Stimulated activated CD4-positive, alpha-beta T cell treated with anti-CD3 and anti-CD28 coated beads, Interleukin-2, amount 100 ng/mL, for 24 hours (primary cell): ENCODE measurements around the gene ADARB1.

ENCODE experiments used
- DNase-seq, 2 donors: peaks; one replicate each; pipeline ENCODE4 v3.0.0-alpha.2; 2020

Gene ADARB1

DNA sequence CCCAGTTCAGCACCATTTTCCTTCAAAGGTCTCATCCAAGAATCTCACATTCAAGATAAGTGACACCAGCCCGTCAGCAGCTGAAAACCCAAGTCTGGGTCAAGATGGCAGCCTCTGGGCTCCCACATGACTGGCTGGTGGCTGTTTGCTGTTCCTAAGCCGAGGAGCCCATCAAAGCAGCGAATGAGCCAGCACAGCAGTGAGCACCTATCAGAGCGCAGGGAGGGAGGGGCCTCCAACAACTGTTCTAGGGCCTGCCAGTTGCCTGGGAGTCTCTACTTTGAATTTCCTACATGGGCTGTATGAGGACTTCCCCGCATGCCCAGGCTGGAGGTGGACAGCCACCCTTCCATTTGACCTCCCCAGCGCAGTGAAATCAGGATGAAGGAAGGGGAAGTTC is 102.7 kb downstream of the ADARB1 start:
- DNase-seq: no peak

GRCh38 chr21:45178070-45178608 is 103.8 kb downstream of the ADARB1 start:
- no peak for DNase-seq

DNA sequence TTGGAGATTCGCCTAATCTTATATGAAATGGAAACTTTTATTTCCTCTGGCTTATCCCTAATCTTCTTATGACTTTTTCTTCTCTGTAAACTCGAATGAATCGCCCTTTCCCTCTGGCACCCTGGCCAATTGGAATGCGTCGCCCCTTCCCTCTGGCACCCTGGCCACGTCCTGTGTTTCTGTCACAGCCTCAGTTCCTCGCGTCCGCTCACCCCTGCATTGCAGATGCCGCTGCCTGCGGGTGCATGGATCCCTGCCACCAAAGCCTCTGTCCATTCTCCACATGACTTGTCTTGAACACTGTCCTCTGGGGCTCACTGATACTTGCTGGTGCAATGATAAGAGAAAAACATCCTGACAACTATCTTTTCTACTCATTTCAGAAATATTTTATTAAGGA is 104.6 kb downstream of the ADARB1 start:
- DNase-seq: no peak

- no peak for DNase-seq
These were observed 105.3 kb downstream of the ADARB1 start for GRCh38 chr21:45179568-45180245.

GRCh38 chr21:45180246-45180599 is 105.8 kb downstream of the ADARB1 start:
- DNase-seq: no peak

DNA sequence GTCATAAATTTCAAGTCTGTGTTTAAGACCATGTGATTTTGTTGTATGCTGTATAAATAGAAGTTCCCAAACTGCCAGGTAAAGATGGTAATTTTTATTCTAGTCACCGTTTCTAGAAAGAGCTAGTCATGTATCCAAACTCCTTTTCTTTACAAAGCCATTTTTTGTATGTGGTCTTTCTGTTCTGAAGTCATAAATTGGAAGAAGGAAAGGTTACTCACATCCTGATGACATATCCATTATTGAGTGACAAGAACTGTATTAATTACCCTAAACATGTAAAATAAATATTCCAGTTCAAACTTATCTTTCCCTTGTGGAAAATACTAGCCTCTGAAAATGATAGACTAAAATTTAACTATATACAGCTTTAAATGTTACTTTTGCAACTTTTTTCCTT is 108.6 kb downstream of the ADARB1 start:
- DNase-seq: no peak

- no peak for DNase-seq
These were observed 109.5 kb downstream of the ADARB1 start for GRCh38 chr21:45183852-45184251.

DNA sequence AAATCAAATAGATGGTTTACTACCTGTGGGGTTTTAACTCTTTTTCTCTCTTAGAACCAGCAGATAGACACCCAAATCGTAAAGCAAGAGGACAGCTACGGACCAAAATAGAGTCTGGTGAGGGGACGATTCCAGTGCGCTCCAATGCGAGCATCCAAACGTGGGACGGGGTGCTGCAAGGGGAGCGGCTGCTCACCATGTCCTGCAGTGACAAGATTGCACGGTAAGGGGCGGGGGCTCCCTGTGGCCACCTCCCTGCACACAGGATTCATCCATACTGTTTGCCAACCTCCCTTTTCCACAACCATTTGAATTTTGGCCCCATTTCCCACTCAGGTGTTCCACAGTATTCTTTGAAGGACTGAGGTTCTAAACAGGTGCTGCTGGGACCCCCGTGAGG is 110.5 kb downstream of the ADARB1 start:
- DNase-seq: no peak

GRCh38 chr21:45186709-45187108 is 112.3 kb downstream of the ADARB1 start:
- DNase-seq: no peak

GRCh38 chr21:45187646-45188045 is 113.3 kb downstream of the ADARB1 start:
- no peak for DNase-seq

DNA sequence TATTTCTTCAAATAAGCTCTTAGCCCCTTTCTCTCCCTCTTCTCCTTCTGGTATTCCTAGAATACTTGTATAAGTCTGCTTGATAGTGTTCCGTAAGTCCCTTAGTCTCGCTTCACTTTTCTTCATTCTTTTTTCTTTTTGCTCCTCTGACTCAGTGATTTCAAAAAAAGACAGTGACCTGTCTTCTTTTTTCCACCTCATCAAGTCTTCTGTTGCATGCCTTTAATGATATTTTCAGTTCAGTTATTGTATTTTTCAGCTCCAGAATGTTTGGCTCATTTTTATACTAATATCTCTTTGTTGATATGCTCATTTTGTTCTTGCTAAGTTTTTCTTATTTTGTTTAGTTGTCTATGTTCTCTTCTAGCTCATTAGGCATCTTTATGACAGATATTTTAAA is 115.6 kb downstream of the ADARB1 start:
- DNase-seq: no peak

- DNase-seq: no peak
These were observed 118.0 kb downstream of the ADARB1 start for GRCh38 chr21:45192332-45192731.

DNA sequence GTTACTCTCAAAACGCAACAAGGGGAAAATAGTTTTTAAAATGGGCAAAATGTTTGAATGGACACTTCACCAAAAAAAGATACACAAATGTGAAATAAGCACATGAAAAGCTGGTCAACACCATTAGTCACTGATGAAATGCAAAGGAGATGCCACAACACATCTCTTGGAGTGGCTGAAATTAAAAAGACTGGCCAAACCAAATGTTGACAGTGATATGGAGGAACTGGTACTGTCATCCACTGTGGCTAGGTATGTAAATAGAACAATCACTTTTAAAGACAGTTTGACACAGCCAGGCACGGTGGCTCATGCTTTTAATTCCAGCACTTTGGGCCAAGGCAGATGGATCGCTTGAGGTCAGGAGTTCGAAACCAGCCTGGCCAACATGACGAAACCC is 122.2 kb downstream of the ADARB1 start:
- DNase-seq: no peak

- DNase-seq: no peak
These were observed 124.8 kb downstream of the ADARB1 start for GRCh38 chr21:45199201-45199600.

DNA sequence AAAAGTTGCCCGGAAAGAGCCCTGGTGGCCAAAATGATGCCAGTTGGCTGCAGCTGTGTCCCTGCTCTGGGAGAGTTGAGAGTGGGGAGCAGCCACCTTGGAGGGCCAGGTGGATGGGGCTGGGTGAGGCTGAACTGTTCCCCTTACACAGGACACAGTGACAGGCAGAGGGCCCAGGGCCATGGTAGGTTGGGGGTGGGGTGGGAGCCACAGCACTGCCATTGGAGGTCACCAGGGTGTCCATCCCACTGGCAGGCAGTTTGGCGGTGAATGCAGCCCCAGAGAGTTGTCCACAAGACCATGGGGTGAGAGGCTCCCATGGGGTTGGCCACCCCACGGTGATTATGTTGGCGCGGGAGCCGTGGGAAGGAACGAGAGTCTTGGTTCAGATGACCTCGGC is 125.7 kb downstream of the ADARB1 start:
- no peak for DNase-seq

GRCh38 chr21:45200581-45201296 is 126.4 kb downstream of the ADARB1 start:
- no peak for DNase-seq

DNA sequence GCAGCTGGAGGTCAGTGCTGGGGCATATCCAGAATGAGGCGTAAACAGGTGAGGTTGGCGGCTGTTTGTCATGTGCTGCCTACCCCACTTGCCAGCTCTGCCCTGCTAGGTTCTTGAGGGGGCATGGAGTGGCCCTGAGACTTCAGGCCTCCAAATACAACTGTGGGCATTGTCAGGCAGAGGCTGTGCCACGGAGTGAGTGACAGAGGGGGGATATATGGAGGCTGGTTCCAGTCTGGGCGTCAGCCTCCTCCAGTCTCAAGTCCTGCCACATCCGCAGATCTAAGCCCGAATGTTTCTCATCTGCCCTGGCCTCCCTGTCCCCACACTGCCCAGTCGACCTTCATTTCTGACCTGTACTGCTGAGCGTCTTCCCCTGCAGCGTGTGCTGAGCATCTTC is 128.0 kb downstream of the ADARB1 start:
- no peak for DNase-seq

GRCh38 chr21:45202889-45203288 is 128.5 kb downstream of the ADARB1 start:
- DNase-seq: no peak

- DNase-seq: no peak
These were observed 129.6 kb downstream of the ADARB1 start for GRCh38 chr21:45203983-45204382.

DNA sequence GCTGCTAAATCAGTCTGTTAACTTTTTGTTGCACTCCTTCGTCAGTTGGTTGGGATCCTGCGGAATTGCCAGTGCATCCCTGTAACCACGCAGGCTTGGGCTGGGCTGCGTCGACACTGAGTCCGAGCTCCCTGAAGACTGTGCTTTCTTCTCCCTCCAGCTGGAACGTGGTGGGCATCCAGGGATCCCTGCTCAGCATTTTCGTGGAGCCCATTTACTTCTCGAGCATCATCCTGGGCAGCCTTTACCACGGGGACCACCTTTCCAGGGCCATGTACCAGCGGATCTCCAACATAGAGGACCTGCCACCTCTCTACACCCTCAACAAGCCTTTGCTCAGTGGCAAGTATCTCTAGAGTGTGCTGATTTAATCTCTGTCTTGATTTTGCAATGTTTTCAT is 130.0 kb downstream of the ADARB1 start:
- DNase-seq: no peak

DNA sequence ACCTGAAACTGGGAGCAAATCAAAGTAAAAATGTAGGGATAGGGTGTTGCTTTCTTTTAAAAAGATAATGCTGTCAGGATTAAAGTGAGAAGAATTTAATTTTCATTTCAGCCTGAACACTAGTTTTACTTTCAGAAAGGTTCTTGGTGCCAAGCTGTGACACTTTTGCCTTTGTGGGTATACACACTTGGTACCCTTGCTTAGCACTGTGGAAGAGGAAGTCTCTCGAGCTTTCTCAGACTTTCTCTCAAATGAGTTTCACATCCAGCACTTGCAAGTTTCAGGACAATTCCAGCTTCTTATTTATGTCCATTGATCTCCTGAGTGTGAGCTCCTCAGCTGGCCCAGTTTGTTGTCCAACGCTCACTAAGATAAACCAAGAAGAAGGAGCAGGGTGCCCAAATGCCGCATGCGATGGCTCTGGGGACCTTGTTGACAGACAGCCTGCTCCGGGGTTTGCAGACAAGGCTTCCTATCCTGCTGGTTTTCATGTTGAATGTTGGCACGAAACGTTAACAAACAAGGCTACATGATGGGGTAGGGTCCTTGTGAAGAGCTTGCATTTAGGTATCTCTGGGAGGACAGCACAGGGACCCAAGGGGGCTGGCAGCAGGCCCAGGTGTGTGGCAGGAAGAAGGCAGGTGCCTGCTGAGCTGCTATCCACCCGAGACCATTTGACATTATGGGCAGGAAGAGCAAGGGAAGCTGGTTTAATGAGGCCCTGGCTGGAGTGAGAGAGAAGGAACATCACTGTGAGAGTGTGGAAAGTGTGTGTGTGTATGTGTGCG is 133.7 kb downstream of the ADARB1 start:
- DNase-seq: no peak

GRCh38 chr21:45208627-45208951 is 134.2 kb downstream of the ADARB1 start:
- DNase-seq: no peak

- no peak for DNase-seq
These were observed 134.7 kb downstream of the ADARB1 start for GRCh38 chr21:45209046-45209445.

DNA sequence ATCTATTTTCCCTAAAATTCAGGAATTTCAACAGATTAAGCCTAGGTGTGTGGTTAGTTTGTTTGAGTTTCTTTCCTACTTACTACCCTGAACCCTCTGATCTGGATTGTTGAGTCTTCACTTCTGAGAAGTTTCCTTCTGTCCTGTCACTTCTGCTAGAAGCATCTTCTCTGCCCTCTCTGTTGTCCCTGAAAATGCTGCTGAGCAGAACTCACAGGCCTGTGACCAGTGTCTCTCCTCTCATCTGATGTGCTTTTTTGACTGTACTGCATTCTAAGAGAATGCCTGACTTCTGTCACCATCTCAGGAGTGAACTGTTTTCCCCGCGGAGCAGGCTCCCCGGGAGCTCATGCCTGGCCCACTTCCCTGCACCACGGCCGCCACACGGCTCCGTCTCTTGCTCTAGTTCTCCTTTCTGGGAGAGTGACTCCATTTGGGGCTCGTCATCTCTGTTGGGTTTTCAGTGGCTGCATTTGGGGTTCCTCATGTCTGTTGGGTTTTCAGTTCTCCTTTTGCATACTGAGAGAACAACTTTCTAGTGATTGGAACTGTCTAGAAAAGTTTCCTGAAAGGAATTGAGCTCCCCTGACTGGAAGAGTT is 135.4 kb downstream of the ADARB1 start:
- DNase-seq: no peak
